Activated T-cell treated with anti-CD3 and anti-CD28 coated beads, Interleukin-2, amount 50 U/mL, for 24 hours (primary cell): ENCODE results near the gene RANBP3.
"Not testable (repeated sequence)": the region's sequence is repeated elsewhere in the genome, so short reads cannot be mapped to it uniquely, and the experiment has no call there.

ENCODE experiments used
- DNase-seq: peaks from one replicate; pipeline ENCODE4 v3.0.0-alpha.2; 2020
- H3K27ac Mint-ChIP-seq: 2 replicates; pipeline ENCODE4 v1.8.0; 2020; ENCODE audit warnings: mild to moderate bottlenecking, mixed read lengths
- H3K27me3 Mint-ChIP-seq: 2 replicates; pipeline ENCODE4 v1.8.0; 2020; ENCODE audit warnings: mixed read lengths
- H3K36me3 Mint-ChIP-seq: 2 replicates; pipeline ENCODE4 v1.8.0; 2020; ENCODE audit warnings: low read depth, mixed read lengths
- H3K4me1 Mint-ChIP-seq: 2 replicates; pipeline ENCODE4 v1.8.0; 2020; ENCODE audit warnings: low read depth, mixed read lengths
- H3K4me3 Mint-ChIP-seq: 2 replicates; pipeline ENCODE4 v1.8.0; 2020; ENCODE audit warnings: mild to moderate bottlenecking, moderate library complexity, mixed read lengths
- H3K9me3 Mint-ChIP-seq: 2 replicates; pipeline ENCODE4 v1.8.0; 2020; ENCODE audit warnings: mixed read lengths

The RANBP3 gene

GRCh38 chr19:6014551-6015135 is 36.7 kb upstream of the RANBP3 start:
- no peak for DNase-seq
- Mint-ChIP-seq H3K27ac (no peak overlapping the region), H3K4me1 (no peaks in the 10 kb centered on the region), H3K36me3 (no peaks in the 10 kb centered on the region), H3K4me3 (no peak overlapping the region), H3K9me3 (no peaks in the 10 kb centered on the region), H3K27me3 (no peaks in the 10 kb centered on the region)

GRCh38 chr19:6012426-6013170 is 34.7 kb upstream of the RANBP3 start:
- Mint-ChIP-seq H3K4me3 (no peak overlapping the region), H3K36me3 (no peaks in the 10 kb centered on the region), H3K27ac (no peak overlapping the region), H3K9me3 (no peaks in the 10 kb centered on the region), H3K4me1 (no peaks in the 10 kb centered on the region), H3K27me3 (no peaks in the 10 kb centered on the region)
- no peak for DNase-seq

DNA sequence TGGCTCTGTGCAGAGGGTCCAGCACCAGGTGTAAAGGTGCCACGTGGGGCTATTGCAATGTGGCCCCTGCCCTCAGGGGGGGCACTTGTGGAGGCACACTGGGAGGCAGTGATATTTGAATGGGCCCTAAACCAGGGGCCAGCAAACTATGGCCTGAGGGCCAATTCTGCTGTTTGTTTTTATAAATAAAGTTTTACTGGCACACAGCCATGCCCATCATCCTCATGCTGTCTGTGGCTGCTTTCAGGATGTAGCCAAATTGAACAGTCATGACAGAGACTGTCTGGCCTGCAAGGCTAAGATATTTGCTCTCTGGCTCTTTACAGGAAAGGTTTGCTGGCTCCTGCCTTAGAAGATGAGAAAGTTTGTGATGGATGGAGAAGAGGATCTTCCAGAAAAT is 33.9 kb upstream of the RANBP3 start:
- no peaks in the 10 kb centered on the region for H3K36me3 Mint-ChIP-seq

GRCh38 chr19:6011206-6011605 is 33.3 kb upstream of the RANBP3 start:
- Mint-ChIP-seq H3K27ac (no peak overlapping the region), H3K9me3 (no peaks in the 10 kb centered on the region), H3K27me3 (no peaks in the 10 kb centered on the region), H3K36me3 (no peaks in the 10 kb centered on the region), H3K4me3 (no peak overlapping the region), H3K4me1 (no peaks in the 10 kb centered on the region)
- no peak for DNase-seq

More for the DNA sequence above, 33.9 kb upstream of the RANBP3 start:
- H3K27me3 Mint-ChIP-seq, result no peaks in the 10 kb centered on the region
- H3K4me1 Mint-ChIP-seq, result no peaks in the 10 kb centered on the region
- H3K4me3 Mint-ChIP-seq, result no peak overlapping the region
- no peak for DNase-seq
- no peak overlapping the region for H3K27ac Mint-ChIP-seq
- H3K9me3 Mint-ChIP-seq, result no peaks in the 10 kb centered on the region

DNA sequence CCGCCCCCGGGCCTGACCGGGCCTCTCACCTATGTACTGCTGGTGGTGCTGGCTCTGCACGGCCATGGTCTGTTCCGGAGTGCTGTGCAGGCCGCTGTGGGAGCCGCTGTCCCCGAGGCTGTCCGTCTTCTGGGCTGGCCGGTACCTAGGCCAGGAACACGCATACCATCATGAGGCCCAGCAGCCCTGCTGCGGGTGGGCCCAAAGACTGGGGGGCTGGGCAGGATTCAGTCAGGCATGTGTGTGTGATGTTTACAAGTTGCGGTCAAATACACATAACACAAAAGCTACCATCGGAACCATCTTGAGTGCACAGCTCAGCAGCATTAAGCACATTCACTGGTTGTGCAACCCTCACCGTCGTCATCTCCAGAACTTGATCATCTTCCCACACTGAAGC is 32.2 kb upstream of the RANBP3 start:
- Mint-ChIP-seq H3K27me3 (no peaks in the 10 kb centered on the region), H3K27ac (no peak overlapping the region)

DNA sequence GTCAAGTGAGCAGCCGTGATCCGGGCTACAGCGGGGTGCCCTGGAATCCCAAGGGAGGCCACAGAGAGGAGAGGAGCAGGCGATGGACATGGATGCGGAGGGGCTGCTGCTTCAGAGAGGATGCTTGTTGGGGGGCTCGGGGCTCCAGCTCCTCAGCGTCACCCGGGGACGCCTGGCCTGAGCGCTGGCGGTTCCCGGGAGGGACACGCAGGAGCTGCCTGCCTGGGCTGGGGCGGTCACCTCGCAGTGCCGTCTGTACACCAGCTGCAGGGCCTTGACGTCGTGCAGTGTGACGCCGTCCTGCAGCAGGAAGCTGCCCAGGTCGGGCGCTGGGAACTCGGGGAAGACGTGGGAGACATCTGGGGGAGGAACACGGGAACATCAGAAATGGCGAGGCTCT is 29.9 kb upstream of the RANBP3 start:
- H3K36me3 Mint-ChIP-seq, result peaks cover under 1% of the 10 kb centered on the region
- H3K27me3 Mint-ChIP-seq, result no peaks in the 10 kb centered on the region
- no peak overlapping the region for H3K4me3 Mint-ChIP-seq
- H3K9me3 Mint-ChIP-seq, result no peaks in the 10 kb centered on the region
- no peak overlapping the region for H3K27ac Mint-ChIP-seq
- H3K4me1 Mint-ChIP-seq, result no peaks in the 10 kb centered on the region
- no peak for DNase-seq

More for the DNA sequence above, 32.2 kb upstream of the RANBP3 start:
- no peak for DNase-seq
- Mint-ChIP-seq H3K36me3 (no peaks in the 10 kb centered on the region), H3K4me1 (no peaks in the 10 kb centered on the region), H3K9me3 (no peaks in the 10 kb centered on the region), H3K4me3 (no peak overlapping the region)

- Mint-ChIP-seq H3K4me1 (no peaks in the 10 kb centered on the region), H3K27ac (no peak overlapping the region), H3K4me3 (no peak overlapping the region), H3K9me3 (no peaks in the 10 kb centered on the region), H3K36me3 (peaks cover 9% of the 10 kb centered on the region), H3K27me3 (no peaks in the 10 kb centered on the region)
- DNase-seq, result no peak
These were observed 29.0 kb upstream of the RANBP3 start for GRCh38 chr19:6006896-6007295.

- not testable (repeated sequence) for H3K9me3 Mint-ChIP-seq, H3K4me1 Mint-ChIP-seq
- peaks cover 12% of the 10 kb centered on the region for H3K36me3 Mint-ChIP-seq
These were observed 28.1 kb upstream of the RANBP3 start for GRCh38 chr19:6006070-6006446.

GRCh38 chr19:6005321-6006069 is 27.6 kb upstream of the RANBP3 start:
- Mint-ChIP-seq H3K4me3 (no peak overlapping the region), H3K4me1 (no peaks in the 10 kb centered on the region), H3K27me3 (no peaks in the 10 kb centered on the region), H3K36me3 (peaks cover 18% of the 10 kb centered on the region), H3K9me3 (no peaks in the 10 kb centered on the region), H3K27ac (no peak overlapping the region)
- no peak for DNase-seq

More at GRCh38 chr19:6006070-6006446, 28.1 kb upstream of the RANBP3 start:
- DNase-seq, H3K4me3 Mint-ChIP-seq, H3K27me3 Mint-ChIP-seq, H3K27ac Mint-ChIP-seq: not testable (repeated sequence)

DNA sequence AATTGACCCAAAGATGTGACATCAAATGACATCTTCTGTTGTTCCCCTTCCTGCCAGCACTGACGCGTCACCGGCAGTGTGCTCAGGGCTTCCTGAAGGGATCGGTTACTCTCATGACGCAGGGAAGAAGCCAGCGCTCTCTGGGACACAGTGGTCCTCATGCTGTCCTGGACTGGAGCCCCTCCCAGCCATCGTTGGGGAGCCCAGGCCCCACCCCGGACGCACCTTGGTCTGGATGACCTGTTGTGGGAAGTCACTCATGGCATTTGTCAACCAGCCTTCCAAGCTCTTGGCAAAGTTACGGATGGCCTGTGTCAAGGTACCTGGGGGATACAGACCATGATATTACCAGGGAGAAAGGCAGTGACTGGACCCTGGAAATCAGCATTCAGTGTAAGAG is 26.0 kb upstream of the RANBP3 start:
- DNase-seq, result no peak
- H3K36me3 Mint-ChIP-seq, result peaks cover 26% of the 10 kb centered on the region
- H3K4me3 Mint-ChIP-seq, result no peak overlapping the region
- H3K9me3 Mint-ChIP-seq, result no peaks in the 10 kb centered on the region
- H3K27me3 Mint-ChIP-seq, result no peaks in the 10 kb centered on the region
- H3K4me1 Mint-ChIP-seq, result no peaks in the 10 kb centered on the region
- H3K27ac Mint-ChIP-seq, result no peak overlapping the region

DNA sequence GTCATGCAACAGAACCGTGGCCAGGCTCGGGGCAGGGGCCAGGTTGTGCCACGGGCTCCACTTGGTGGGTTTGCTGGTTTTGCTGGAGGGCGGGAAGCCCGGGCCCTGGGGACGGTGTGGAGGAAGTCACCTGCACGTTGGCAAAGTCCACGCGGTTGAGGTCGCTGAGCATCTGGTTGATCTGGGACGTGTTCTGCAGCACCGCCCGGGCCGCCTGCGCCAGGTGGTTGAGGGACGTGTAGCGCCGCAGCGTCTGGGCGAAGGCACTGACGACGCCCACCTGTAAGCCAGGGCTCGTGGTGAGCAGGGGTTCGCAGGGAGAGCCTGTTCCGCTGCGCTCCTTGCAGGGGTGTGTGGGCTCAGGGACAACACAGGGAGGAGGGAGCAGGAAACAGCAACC is 24.7 kb upstream of the RANBP3 start:
- no peaks in the 10 kb centered on the region for H3K9me3 Mint-ChIP-seq
- no peaks in the 10 kb centered on the region for H3K27me3 Mint-ChIP-seq
- no peak overlapping the region for H3K4me3 Mint-ChIP-seq
- no peaks in the 10 kb centered on the region for H3K4me1 Mint-ChIP-seq
- DNase-seq, result no peak
- no peak overlapping the region for H3K27ac Mint-ChIP-seq
- peaks cover 26% of the 10 kb centered on the region for H3K36me3 Mint-ChIP-seq

GRCh38 chr19:6000228-6000847 is 22.4 kb upstream of the RANBP3 start:
- H3K4me3 Mint-ChIP-seq, result no peak overlapping the region
- peaks cover 2% of the 10 kb centered on the region for H3K4me1 Mint-ChIP-seq
- no peaks in the 10 kb centered on the region for H3K9me3 Mint-ChIP-seq
- H3K36me3 Mint-ChIP-seq, result peaks cover 32% of the 10 kb centered on the region
- no peak for DNase-seq
- no peak overlapping the region for H3K27ac Mint-ChIP-seq
- H3K27me3 Mint-ChIP-seq, result no peaks in the 10 kb centered on the region

DNA sequence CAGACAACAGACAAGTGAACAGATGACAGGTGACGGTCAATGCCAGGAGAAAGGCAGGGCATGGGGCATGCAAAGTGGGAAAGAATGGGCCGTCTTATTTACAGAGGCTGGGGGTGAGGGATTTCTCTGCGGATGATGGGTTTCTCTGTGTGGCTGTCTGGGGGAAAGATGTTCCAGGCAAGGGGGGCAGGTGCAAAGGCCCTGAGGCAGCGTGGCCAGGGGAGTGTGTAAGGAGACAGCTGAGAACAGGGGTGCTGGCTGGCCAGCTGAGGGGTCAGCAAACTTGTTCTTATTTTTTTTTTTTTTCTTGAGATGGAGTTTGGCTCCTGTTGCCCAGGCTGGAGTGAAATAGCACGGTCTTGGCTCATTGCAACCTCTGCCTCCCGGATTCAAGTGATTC is 21.8 kb upstream of the RANBP3 start:
- no peaks in the 10 kb centered on the region for H3K9me3 Mint-ChIP-seq
- H3K4me1 Mint-ChIP-seq, result peaks cover 2% of the 10 kb centered on the region
- H3K27ac Mint-ChIP-seq, result no peak overlapping the region
- DNase-seq, result no peak
- peaks cover 32% of the 10 kb centered on the region for H3K36me3 Mint-ChIP-seq
- H3K4me3 Mint-ChIP-seq, result no peak overlapping the region
- no peaks in the 10 kb centered on the region for H3K27me3 Mint-ChIP-seq

- Mint-ChIP-seq H3K27me3 (no peaks in the 10 kb centered on the region), H3K4me3 (no peak overlapping the region), H3K36me3 (peaks cover 33% of the 10 kb centered on the region), H3K27ac (no peak overlapping the region), H3K4me1 (peaks cover 2% of the 10 kb centered on the region), H3K9me3 (no peaks in the 10 kb centered on the region)
- DNase-seq, result no peak
These were observed 19.4 kb upstream of the RANBP3 start for GRCh38 chr19:5997371-5997770.
